Body of pancreas (tissue), 4 donors: ENCODE measurements around the gene ESYT1. TPM values are rescaled to one million over a fixed set of nuclear protein-coding genes. Genes with fewer than 3 reads are reported as not detected.

Experiments used
- ATAC-seq: fragments of 150-250 bp; one replicate; pipeline ENCODE4 v1.9.1; 2016
- DNase-seq, 4 donors: peaks; one replicate each; pipeline ENCODE4 v3.0.0-alpha.2; 2019
- H3K27ac ChIP-seq, 4 donors: fragments of 200-600 bp; sonication (generic); 1 replicate in 3 of 4; 2 replicates in 1 of 4; pipeline versions ENCODE4 v1.5.1 to v1.6.1; 2016 to 2019; ENCODE audit warnings: mild to moderate bottlenecking in 1 of 4, mixed read lengths in 1 of 4, moderate library complexity in 1 of 4
- H3K27me3 ChIP-seq, 2 donors: fragments of 200-600 bp; sonication (generic); one replicate each; pipeline ENCODE4 v1.6.0; 2016; ENCODE audit warnings: mild to moderate bottlenecking in 1 of 2
- H3K36me3 ChIP-seq, 2 donors: fragments of 200-600 bp; sonication (generic); replicated peaks in 1 of 2; 2 replicates each; pipeline ENCODE4 v1.5.1; 2016; ENCODE audit warnings: low read depth in 2 of 2; ENCODE audit not compliant: insufficient read depth in 1 of 2
- H3K4me1 ChIP-seq: fragments of 200-600 bp; sonication (generic); one replicate; pipeline ENCODE4 v1.6.0; 2016
- H3K4me3 ChIP-seq, 2 donors: fragments of 200-600 bp; sonication (generic); 1 replicate in 1 of 2; 2 replicates in 1 of 2; pipeline ENCODE4 v1.5.1; 2016 to 2019
- H3K9me3 ChIP-seq, 3 donors: fragments of 200-600 bp; sonication (generic); 1 replicate in 2 of 3; 2 replicates in 1 of 3; pipeline ENCODE4 v1.5.1; 2016
- POLR2A ChIP-seq, 3 donors: fragments of 450-650 bp; IDR thresholded peaks; one replicate each; pipeline ENCODE4 v1.6.1; 2016; ENCODE audit warnings: antibody characterized with exemption in 3 of 3, mild to moderate bottlenecking in 2 of 3
- WGBS, 2 donors: methylation state at CpG; one replicate each; pipeline ENCODE4 v1.1.5; 2017; 5-methylcytosine and 5-hydroxymethylcytosine counted together
- intact Hi-C: fragments of 100-400 bp; cut with DNase I; formaldehyde crosslinking; loops from one replicate; pipeline ENCODE4 v1.15.1; 2023
- total RNA-seq, 2 donors: library from RNA; depleted of rRNA; stranded (reverse); fragments of >200 nt; gene quantifications; one replicate each; pipeline ENCODE4 v1.1.0, GENCODE V29; 2016
- TF ChIP-seq, protein P1 (sequence below), 7 experiments: fragments of 450-650 bp in 4 of 7; fragments of 200-600 bp in 3 of 7; sonication (generic) in 3 of 7; IDR thresholded peaks; one replicate each; pipeline ENCODE4 v1.5.1; 2016 to 2019; ENCODE audit warnings: antibody characterized with exemption in 7 of 7

ESYT1 gene
- total RNA-seq, 2 donors from 2014 or later: 43.3 to 182 TPM

DNA sequence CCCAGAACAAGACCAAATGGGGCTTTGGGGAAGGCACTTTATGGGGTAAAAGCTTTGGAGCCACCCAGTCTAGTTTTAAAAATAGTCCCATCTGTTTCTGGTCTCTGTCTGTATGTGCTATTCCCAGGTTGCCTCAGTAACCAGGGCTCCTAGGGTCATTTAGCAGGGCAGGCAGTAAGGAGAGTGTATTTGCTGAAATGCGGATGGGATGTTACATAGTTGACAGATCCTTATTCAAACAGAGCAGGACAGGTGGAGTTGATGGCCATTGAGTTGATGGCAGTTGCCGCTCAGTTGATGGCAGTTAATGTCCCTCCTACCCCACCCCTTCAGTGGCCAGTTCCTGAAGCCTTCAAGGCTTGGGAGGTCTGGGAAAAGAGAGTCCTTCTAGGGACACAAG is 5.4 kb upstream of the ESYT1 start:
- TF ChIP-seq, protein P1, sequence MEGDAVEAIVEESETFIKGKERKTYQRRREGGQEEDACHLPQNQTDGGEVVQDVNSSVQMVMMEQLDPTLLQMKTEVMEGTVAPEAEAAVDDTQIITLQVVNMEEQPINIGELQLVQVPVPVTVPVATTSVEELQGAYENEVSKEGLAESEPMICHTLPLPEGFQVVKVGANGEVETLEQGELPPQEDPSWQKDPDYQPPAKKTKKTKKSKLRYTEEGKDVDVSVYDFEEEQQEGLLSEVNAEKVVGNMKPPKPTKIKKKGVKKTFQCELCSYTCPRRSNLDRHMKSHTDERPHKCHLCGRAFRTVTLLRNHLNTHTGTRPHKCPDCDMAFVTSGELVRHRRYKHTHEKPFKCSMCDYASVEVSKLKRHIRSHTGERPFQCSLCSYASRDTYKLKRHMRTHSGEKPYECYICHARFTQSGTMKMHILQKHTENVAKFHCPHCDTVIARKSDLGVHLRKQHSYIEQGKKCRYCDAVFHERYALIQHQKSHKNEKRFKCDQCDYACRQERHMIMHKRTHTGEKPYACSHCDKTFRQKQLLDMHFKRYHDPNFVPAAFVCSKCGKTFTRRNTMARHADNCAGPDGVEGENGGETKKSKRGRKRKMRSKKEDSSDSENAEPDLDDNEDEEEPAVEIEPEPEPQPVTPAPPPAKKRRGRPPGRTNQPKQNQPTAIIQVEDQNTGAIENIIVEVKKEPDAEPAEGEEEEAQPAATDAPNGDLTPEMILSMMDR (IDR thresholded peaks at IDR 0.05): no peak
- no peak for TF ChIP-seq POLR2A (IDR thresholded peaks at IDR 0.05)
- Histone ChIP-seq H3K4me1 (peaks cover 39% of the 10 kb centered on the region), H3K9me3 (no peaks in the 10 kb centered on the region), H3K36me3 (no peaks in the 10 kb centered on the region), H3K27ac (no peak overlapping the region), H3K27me3 (no peaks in the 10 kb centered on the region), H3K4me3 (no peak overlapping the region)
- 94 to 100% methylated on average over 2 of the region's 2 CpGs for WGBS, 2 donors
- intact Hi-C loops: no loop called here
- DNase-seq (no peak), ATAC-seq (no peak)

GRCh38 chr12:56124133-56124532 is 3.9 kb upstream of the ESYT1 start:
- intact Hi-C loops: no loop called here
- no peaks in the 10 kb centered on the region for H3K27me3 ChIP-seq
- peaks cover 33% of the 10 kb centered on the region for H3K4me1 ChIP-seq
- ATAC-seq (no peak), DNase-seq (no peak)
- no peak overlapping the region for H3K4me3 ChIP-seq
- TF ChIP-seq POLR2A (IDR thresholded peaks at IDR 0.05): no peak
- TF ChIP-seq, protein P1 (IDR thresholded peaks at IDR 0.05): no peak
- peak overlapping the region in 2 of 4 donors; percentile 25 to 91 for H3K27ac ChIP-seq
- WGBS, 2 donors: 14 to 30% methylated on average over 4 of the region's 4 CpGs
- no peaks in the 10 kb centered on the region for H3K36me3 ChIP-seq
- H3K9me3 ChIP-seq: no peaks in the 10 kb centered on the region

- Histone ChIP-seq H3K27me3 (no peaks in the 10 kb centered on the region), H3K36me3 (peaks cover 0 to 2% of the 10 kb centered on the region in 2 donors), H3K9me3 (no peaks in the 10 kb centered on the region), H3K27ac (peak overlapping the region; percentile 65 to 92 (median 92)), H3K4me1 (peaks cover 41% of the 10 kb centered on the region), H3K4me3 (no peak overlapping the region)
- DNase-seq: no peak
- ATAC-seq: no peak
- WGBS, 2 donors: 22 to 33% methylated on average over 3 of the region's 3 CpGs
- TF ChIP-seq, protein P1 (IDR thresholded peaks at IDR 0.05): no peak
- no peak for TF ChIP-seq POLR2A (IDR thresholded peaks at IDR 0.05)
- intact Hi-C loops: no loop called here
Observed at GRCh38 chr12:56126732-56127239, 1.3 kb upstream of the ESYT1 start.

DNA sequence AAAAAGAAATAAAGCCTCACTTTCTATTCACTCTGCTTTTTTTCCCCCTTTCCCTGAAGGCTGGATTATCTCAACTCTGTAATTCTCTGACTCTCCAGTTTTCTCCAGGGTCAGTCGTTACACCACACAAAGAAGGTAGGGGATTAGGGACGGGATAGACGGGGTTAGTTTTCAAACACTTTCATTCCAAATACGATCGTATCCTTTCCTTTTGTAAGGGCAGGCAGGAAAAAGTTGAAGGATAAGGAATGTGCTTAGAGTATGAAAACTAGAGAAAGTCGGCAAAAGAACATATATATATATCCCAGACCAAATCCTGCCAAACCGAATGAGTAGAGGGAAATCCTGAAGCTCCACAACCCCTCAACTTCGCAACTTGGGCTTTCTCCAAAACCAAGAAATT is 581 bp upstream of the ESYT1 start:
- ATAC-seq (no peak), DNase-seq (no peak)
- WGBS, 2 donors: 0% methylated on average over 8 of the region's 8 CpGs
- intact Hi-C loops: no loop called here
- H3K4me3 ChIP-seq: no peak overlapping the region
- H3K27ac ChIP-seq: peak overlapping the region; percentile 65 to 92 (median 92)
- H3K9me3 ChIP-seq: no peaks in the 10 kb centered on the region
- TF ChIP-seq, protein P1 (IDR thresholded peaks at IDR 0.05): no peak
- TF ChIP-seq POLR2A (IDR thresholded peaks at IDR 0.05): no peak
- no peaks in the 10 kb centered on the region for H3K27me3 ChIP-seq
- H3K36me3 ChIP-seq: peaks cover 0 to 4% of the 10 kb centered on the region in 2 donors
- peaks cover 41% of the 10 kb centered on the region for H3K4me1 ChIP-seq

DNA sequence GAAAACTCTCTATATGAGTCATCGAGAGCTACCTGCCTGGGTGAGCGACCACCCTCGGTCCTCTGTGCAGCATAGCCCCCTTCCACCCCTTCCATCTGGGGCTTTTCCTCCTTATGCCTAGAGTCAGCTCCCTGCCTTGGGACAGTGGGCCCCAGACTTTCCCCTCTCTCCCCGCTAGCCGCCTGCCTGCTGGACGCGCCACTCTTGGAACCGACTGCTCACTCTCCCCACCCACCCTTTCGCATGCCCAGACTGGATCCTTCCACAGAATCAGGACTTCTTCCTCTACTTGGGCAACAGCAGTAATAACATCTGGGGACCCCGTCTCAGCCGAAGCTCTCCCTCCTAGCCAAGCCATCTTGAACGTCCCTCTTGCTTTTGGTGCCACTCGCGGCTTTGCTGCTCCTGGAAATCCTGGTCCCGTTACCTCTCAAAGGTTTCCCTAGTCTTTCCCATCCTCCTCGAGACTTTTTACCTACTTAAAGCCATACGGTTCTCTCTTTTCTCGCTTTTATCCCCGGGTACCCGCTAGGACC is 671 bp downstream of the ESYT1 start:
- peak; percentile 1 for ATAC-seq
- 0 to 1% methylated on average over 17 to 20 of the region's 20 CpGs for WGBS, 2 donors
- intact Hi-C loops: no loop called here
- Histone ChIP-seq H3K9me3 (no peaks in the 10 kb centered on the region), H3K4me3 (peak overlapping the region; percentile 26 to 77), H3K4me1 (peaks cover 41% of the 10 kb centered on the region), H3K36me3 (peaks cover 0 to 10% of the 10 kb centered on the region in 2 donors), H3K27me3 (no peaks in the 10 kb centered on the region), H3K27ac (peak overlapping the region; percentile 91 to 92 (median 92))
- DNase-seq: peak in 1 of 4 donors; percentile 38
- TF ChIP-seq POLR2A (IDR thresholded peaks at IDR 0.05): no peak
- TF ChIP-seq, protein P1 (IDR thresholded peaks at IDR 0.05): no peak
